Activated naive CD8-positive, alpha-beta T cell treated with anti-CD3 and anti-CD28 coated beads for 36 hours (primary cell): ENCODE data around the gene PHLPP1. TPM values are rescaled to one million over a fixed set of nuclear protein-coding genes. Genes with fewer than 3 reads are reported as not detected.

ENCODE experiments used
- DNase-seq: peaks from one replicate; pipeline ENCODE4 v3.0.0; 2021
- H3K27ac Mint-ChIP-seq: one replicate; pipeline ENCODE4 v1.8.0; 2022; ENCODE audit warnings: mild to moderate bottlenecking, moderate library complexity, mixed read lengths
- H3K27me3 Mint-ChIP-seq: one replicate; pipeline ENCODE4 v1.8.0; 2022; ENCODE audit warnings: mild to moderate bottlenecking, mixed read lengths
- H3K36me3 Mint-ChIP-seq: one replicate; pipeline ENCODE4 v1.8.0; 2021; ENCODE audit warnings: mild to moderate bottlenecking, mixed read lengths
- H3K4me1 Mint-ChIP-seq: one replicate; pipeline ENCODE4 v1.8.0; 2021; ENCODE audit warnings: mixed read lengths
- H3K4me3 Mint-ChIP-seq: one replicate; pipeline ENCODE4 v1.8.0; 2022; ENCODE audit warnings: mild to moderate bottlenecking, moderate library complexity, mixed read lengths
- H3K9me3 Mint-ChIP-seq: one replicate; pipeline ENCODE4 v1.8.0; 2022; ENCODE audit warnings: mixed read lengths
- total RNA-seq, 2 experiments: library from RNA; stranded (reverse); gene quantifications; one replicate each; pipeline ENCODE4 v1.2.3, GENCODE V29; 2021

The PHLPP1 gene
- total RNA-seq, 2 experiments from 2014 or later: 10.4 to 11.4 TPM

- Mint-ChIP-seq H3K9me3 (no peaks in the 10 kb centered on the region), H3K36me3 (no peaks in the 10 kb centered on the region), H3K27ac (no peak overlapping the region), H3K4me3 (no peak overlapping the region), H3K4me1 (no peaks in the 10 kb centered on the region), H3K27me3 (peaks cover 8% of the 10 kb centered on the region)
- DNase-seq: no peak
Measured at GRCh38 chr18:62991389-62991788, 276.0 kb downstream of the PHLPP1 start.

- DNase-seq: no peak
- H3K9me3 Mint-ChIP-seq: no peaks in the 10 kb centered on the region
Measured at GRCh38 chr18:62991959-62992358, 276.6 kb downstream of the PHLPP1 start.

GRCh38 chr18:62992877-62993365 is 277.6 kb downstream of the PHLPP1 start:
- H3K27me3 Mint-ChIP-seq: peaks cover 8% of the 10 kb centered on the region
- H3K9me3 Mint-ChIP-seq: no peaks in the 10 kb centered on the region
- no peak for DNase-seq
- H3K4me3 Mint-ChIP-seq: no peak overlapping the region
- H3K36me3 Mint-ChIP-seq: no peaks in the 10 kb centered on the region
- H3K4me1 Mint-ChIP-seq: no peaks in the 10 kb centered on the region
- H3K27ac Mint-ChIP-seq: no peak overlapping the region

More at GRCh38 chr18:62991959-62992358, 276.6 kb downstream of the PHLPP1 start:
- Mint-ChIP-seq H3K36me3 (no peaks in the 10 kb centered on the region), H3K4me3 (no peak overlapping the region), H3K27ac (no peak overlapping the region), H3K4me1 (no peaks in the 10 kb centered on the region), H3K27me3 (peaks cover 8% of the 10 kb centered on the region)

GRCh38 chr18:62996566-62996965 is 281.2 kb downstream of the PHLPP1 start:
- Mint-ChIP-seq H3K4me1 (no peaks in the 10 kb centered on the region), H3K27me3 (peaks cover 4% of the 10 kb centered on the region), H3K4me3 (no peak overlapping the region), H3K36me3 (no peaks in the 10 kb centered on the region), H3K27ac (no peak overlapping the region), H3K9me3 (no peaks in the 10 kb centered on the region)
- DNase-seq: no peak

GRCh38 chr18:62997076-62997475 is 281.7 kb downstream of the PHLPP1 start:
- Mint-ChIP-seq H3K27ac (no peak overlapping the region), H3K27me3 (peaks cover 4% of the 10 kb centered on the region), H3K4me3 (no peak overlapping the region), H3K36me3 (no peaks in the 10 kb centered on the region), H3K4me1 (no peaks in the 10 kb centered on the region), H3K9me3 (no peaks in the 10 kb centered on the region)
- no peak for DNase-seq

- Mint-ChIP-seq H3K4me1 (no peaks in the 10 kb centered on the region), H3K4me3 (no peak overlapping the region), H3K27ac (no peak overlapping the region), H3K9me3 (no peaks in the 10 kb centered on the region), H3K36me3 (no peaks in the 10 kb centered on the region), H3K27me3 (peaks cover 4% of the 10 kb centered on the region)
- DNase-seq: no peak
Measured at GRCh38 chr18:62998443-62998842, 283.1 kb downstream of the PHLPP1 start.

- Mint-ChIP-seq H3K4me1 (no peaks in the 10 kb centered on the region), H3K4me3 (no peak overlapping the region), H3K36me3 (no peaks in the 10 kb centered on the region), H3K9me3 (no peaks in the 10 kb centered on the region), H3K27ac (no peak overlapping the region), H3K27me3 (no peaks in the 10 kb centered on the region)
- no peak for DNase-seq
Measured at GRCh38 chr18:62999392-62999791, 284.1 kb downstream of the PHLPP1 start.

GRCh38 chr18:62999921-63000320 is 284.6 kb downstream of the PHLPP1 start:
- Mint-ChIP-seq H3K4me1 (no peaks in the 10 kb centered on the region), H3K36me3 (no peaks in the 10 kb centered on the region), H3K27ac (no peak overlapping the region), H3K4me3 (no peak overlapping the region), H3K9me3 (no peaks in the 10 kb centered on the region), H3K27me3 (no peaks in the 10 kb centered on the region)
- no peak for DNase-seq

- H3K36me3 Mint-ChIP-seq: no peaks in the 10 kb centered on the region
- no peak overlapping the region for H3K27ac Mint-ChIP-seq
- no peak overlapping the region for H3K4me3 Mint-ChIP-seq
- no peaks in the 10 kb centered on the region for H3K27me3 Mint-ChIP-seq
- no peaks in the 10 kb centered on the region for H3K4me1 Mint-ChIP-seq
- no peak for DNase-seq
- no peaks in the 10 kb centered on the region for H3K9me3 Mint-ChIP-seq
Measured at GRCh38 chr18:63000839-63001238, 285.5 kb downstream of the PHLPP1 start.

GRCh38 chr18:63001861-63002260 is 286.5 kb downstream of the PHLPP1 start:
- Mint-ChIP-seq H3K4me1 (no peaks in the 10 kb centered on the region), H3K9me3 (no peaks in the 10 kb centered on the region), H3K4me3 (no peak overlapping the region), H3K27ac (no peak overlapping the region), H3K27me3 (no peaks in the 10 kb centered on the region), H3K36me3 (no peaks in the 10 kb centered on the region)
- DNase-seq: no peak

GRCh38 chr18:63002305-63002704 is 287.0 kb downstream of the PHLPP1 start:
- no peaks in the 10 kb centered on the region for H3K27me3 Mint-ChIP-seq
- no peak overlapping the region for H3K4me3 Mint-ChIP-seq
- no peaks in the 10 kb centered on the region for H3K36me3 Mint-ChIP-seq
- H3K9me3 Mint-ChIP-seq: no peaks in the 10 kb centered on the region
- DNase-seq: no peak
- no peak overlapping the region for H3K27ac Mint-ChIP-seq
- no peaks in the 10 kb centered on the region for H3K4me1 Mint-ChIP-seq

- Mint-ChIP-seq H3K4me1 (no peaks in the 10 kb centered on the region), H3K4me3 (no peak overlapping the region), H3K9me3 (no peaks in the 10 kb centered on the region), H3K36me3 (no peaks in the 10 kb centered on the region), H3K27ac (no peak overlapping the region), H3K27me3 (no peaks in the 10 kb centered on the region)
- no peak for DNase-seq
Measured at GRCh38 chr18:63002803-63003445, 287.6 kb downstream of the PHLPP1 start.

GRCh38 chr18:63003899-63004298 is 288.6 kb downstream of the PHLPP1 start:
- Mint-ChIP-seq H3K36me3 (no peaks in the 10 kb centered on the region), H3K4me1 (no peaks in the 10 kb centered on the region), H3K27me3 (no peaks in the 10 kb centered on the region), H3K27ac (no peak overlapping the region), H3K4me3 (no peak overlapping the region), H3K9me3 (no peaks in the 10 kb centered on the region)
- no peak for DNase-seq

- no peak overlapping the region for H3K4me3 Mint-ChIP-seq
- no peak overlapping the region for H3K27ac Mint-ChIP-seq
- no peaks in the 10 kb centered on the region for H3K4me1 Mint-ChIP-seq
Measured at GRCh38 chr18:63004466-63005089, 289.2 kb downstream of the PHLPP1 start.

GRCh38 chr18:63005306-63005705 is 290.0 kb downstream of the PHLPP1 start:
- Mint-ChIP-seq H3K4me3 (no peak overlapping the region), H3K27me3 (no peaks in the 10 kb centered on the region), H3K9me3 (no peaks in the 10 kb centered on the region), H3K36me3 (no peaks in the 10 kb centered on the region), H3K27ac (no peak overlapping the region), H3K4me1 (no peaks in the 10 kb centered on the region)
- no peak for DNase-seq

More at GRCh38 chr18:63004466-63005089, 289.2 kb downstream of the PHLPP1 start:
- no peak for DNase-seq
- no peaks in the 10 kb centered on the region for H3K9me3 Mint-ChIP-seq
- H3K27me3 Mint-ChIP-seq: no peaks in the 10 kb centered on the region
- no peaks in the 10 kb centered on the region for H3K36me3 Mint-ChIP-seq

- DNase-seq: no peak
- no peaks in the 10 kb centered on the region for H3K27me3 Mint-ChIP-seq
- no peak overlapping the region for H3K27ac Mint-ChIP-seq
- no peak overlapping the region for H3K4me3 Mint-ChIP-seq
- no peaks in the 10 kb centered on the region for H3K4me1 Mint-ChIP-seq
- no peaks in the 10 kb centered on the region for H3K9me3 Mint-ChIP-seq
- H3K36me3 Mint-ChIP-seq: no peaks in the 10 kb centered on the region
Measured at GRCh38 chr18:63007231-63007630, 291.9 kb downstream of the PHLPP1 start.
